ENCODE results near the gene ZNF662. TPM values are rescaled to one million over a fixed set of nuclear protein-coding genes. Genes with fewer than 3 reads are reported as not detected.

ZNF662 gene
- total and polyA plus RNA-seq, 2 donors (not counting 1 experiment from before 2014, with no cell fraction given), result 1.2 to 5.6 TPM

DNA sequence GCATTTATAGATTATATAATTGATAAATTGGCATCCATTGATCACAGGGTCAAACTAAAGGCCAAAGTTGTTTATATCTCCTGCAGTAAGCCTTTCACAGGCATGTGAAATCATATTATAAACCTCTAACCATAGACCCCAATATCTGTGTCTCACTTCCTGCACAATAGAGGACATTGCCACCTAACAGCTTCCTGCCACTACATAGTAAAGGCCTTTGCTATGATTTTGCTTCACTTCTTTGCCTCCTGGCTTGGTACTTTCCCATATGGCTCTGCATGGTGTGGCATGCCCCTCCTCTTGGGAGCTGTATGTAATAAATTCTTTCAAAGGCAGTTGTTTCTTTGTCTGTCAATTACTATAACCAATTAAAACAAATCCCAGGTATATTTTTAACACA is 20.4 kb downstream of the ZNF662 start:
- no peak overlapping the region for H3K9ac ChIP-seq (ENCODE audit: insufficient read depth, low read length)
- H3K9me3 ChIP-seq (ENCODE audit: control insufficient read depth, insufficient read depth, low read depth, low read length), result no peaks in the 10 kb centered on the region
- no peak for DNase-seq (ENCODE audit: low read depth in 2 of 2)
- H3K79me2 ChIP-seq (ENCODE audit: control insufficient read depth, insufficient read depth, low read length), result no peaks in the 10 kb centered on the region
- H3K27me3 ChIP-seq (ENCODE audit: control insufficient read depth, insufficient read depth, low read length), result no peaks in the 10 kb centered on the region
- no peak overlapping the region for H3K4me3 ChIP-seq (replicated peaks in 1 of 4; ENCODE audit: control extremely low read depth in 1 of 4, insufficient read depth in 1 of 4, low read depth in 3 of 4, low read length in 4 of 4)
- no peak overlapping the region for H3K27ac ChIP-seq (ENCODE audit: insufficient read depth, low read length)
- no peak for TF ChIP-seq EZH2 (IDR thresholded peaks at IDR 0.05; ENCODE audit: low read length, missing control alignments)
- TF ChIP-seq, protein P1, sequence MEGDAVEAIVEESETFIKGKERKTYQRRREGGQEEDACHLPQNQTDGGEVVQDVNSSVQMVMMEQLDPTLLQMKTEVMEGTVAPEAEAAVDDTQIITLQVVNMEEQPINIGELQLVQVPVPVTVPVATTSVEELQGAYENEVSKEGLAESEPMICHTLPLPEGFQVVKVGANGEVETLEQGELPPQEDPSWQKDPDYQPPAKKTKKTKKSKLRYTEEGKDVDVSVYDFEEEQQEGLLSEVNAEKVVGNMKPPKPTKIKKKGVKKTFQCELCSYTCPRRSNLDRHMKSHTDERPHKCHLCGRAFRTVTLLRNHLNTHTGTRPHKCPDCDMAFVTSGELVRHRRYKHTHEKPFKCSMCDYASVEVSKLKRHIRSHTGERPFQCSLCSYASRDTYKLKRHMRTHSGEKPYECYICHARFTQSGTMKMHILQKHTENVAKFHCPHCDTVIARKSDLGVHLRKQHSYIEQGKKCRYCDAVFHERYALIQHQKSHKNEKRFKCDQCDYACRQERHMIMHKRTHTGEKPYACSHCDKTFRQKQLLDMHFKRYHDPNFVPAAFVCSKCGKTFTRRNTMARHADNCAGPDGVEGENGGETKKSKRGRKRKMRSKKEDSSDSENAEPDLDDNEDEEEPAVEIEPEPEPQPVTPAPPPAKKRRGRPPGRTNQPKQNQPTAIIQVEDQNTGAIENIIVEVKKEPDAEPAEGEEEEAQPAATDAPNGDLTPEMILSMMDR (conservative IDR thresholded peaks at IDR 0.05 in 1 of 2, IDR thresholded peaks at IDR 0.05 in 1 of 2; ENCODE audit: low read depth in 1 of 2, low read length in 2 of 2), result no peak
- H4K20me1 ChIP-seq (ENCODE audit: control insufficient read depth, extremely low read depth, insufficient read depth, low read length), result no peaks in the 10 kb centered on the region
- no peak overlapping the region for H2AFZ ChIP-seq (ENCODE audit: low read length)
- H3K36me3 ChIP-seq (ENCODE audit: control insufficient read depth, insufficient read depth, low read length), result no peaks in the 10 kb centered on the region
- no peaks in the 10 kb centered on the region for H3K4me1 ChIP-seq (ENCODE audit: control insufficient read depth, extremely low read depth, insufficient read depth, low read length)
- H3K4me2 ChIP-seq (ENCODE audit: extremely low read depth, insufficient read depth, low read length), result no peak overlapping the region

DNA sequence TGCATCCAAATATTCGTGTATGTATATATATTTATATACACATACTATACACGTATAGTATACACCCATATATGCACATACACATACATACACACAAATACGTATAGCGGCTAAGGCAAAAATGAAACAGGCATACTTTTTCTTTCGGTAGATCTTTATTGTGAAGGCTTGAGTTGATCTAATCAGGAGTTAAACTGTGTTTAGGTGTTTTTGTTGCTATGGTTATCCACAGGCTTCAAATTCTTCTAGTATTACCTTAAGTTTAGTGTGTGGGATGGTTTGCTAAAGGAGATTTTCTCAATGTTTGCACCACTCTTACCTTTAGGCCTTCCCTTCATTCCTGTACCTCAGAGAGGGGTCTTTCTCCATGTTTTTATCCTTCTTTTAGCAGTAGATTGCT is 28.2 kb downstream of the ZNF662 start:
- H3K9ac ChIP-seq (ENCODE audit: insufficient read depth, low read length), result no peak overlapping the region
- no peak overlapping the region for H3K27ac ChIP-seq (ENCODE audit: insufficient read depth, low read length)
- H3K79me2 ChIP-seq (ENCODE audit: control insufficient read depth, insufficient read depth, low read length), result no peaks in the 10 kb centered on the region
- no peak for TF ChIP-seq EZH2 (IDR thresholded peaks at IDR 0.05; ENCODE audit: low read length, missing control alignments)
- TF ChIP-seq, protein P1 (conservative IDR thresholded peaks at IDR 0.05 in 1 of 2, IDR thresholded peaks at IDR 0.05 in 1 of 2; ENCODE audit: low read depth in 1 of 2, low read length in 2 of 2), result no peak
- no peaks in the 10 kb centered on the region for H3K9me3 ChIP-seq (ENCODE audit: control insufficient read depth, insufficient read depth, low read depth, low read length)
- H3K36me3 ChIP-seq (ENCODE audit: control insufficient read depth, insufficient read depth, low read length), result no peaks in the 10 kb centered on the region
- H3K4me2 ChIP-seq (ENCODE audit: extremely low read depth, insufficient read depth, low read length), result no peak overlapping the region
- no peak overlapping the region for H2AFZ ChIP-seq (ENCODE audit: low read length)
- H3K4me3 ChIP-seq (replicated peaks in 1 of 4; ENCODE audit: control extremely low read depth in 1 of 4, insufficient read depth in 1 of 4, low read depth in 3 of 4, low read length in 4 of 4), result no peak overlapping the region
- no peak for DNase-seq (ENCODE audit: low read depth in 2 of 2)
- H3K27me3 ChIP-seq (ENCODE audit: control insufficient read depth, insufficient read depth, low read length), result no peaks in the 10 kb centered on the region
- H3K4me1 ChIP-seq (ENCODE audit: control insufficient read depth, extremely low read depth, insufficient read depth, low read length), result no peaks in the 10 kb centered on the region
- no peaks in the 10 kb centered on the region for H4K20me1 ChIP-seq (ENCODE audit: control insufficient read depth, extremely low read depth, insufficient read depth, low read length)

DNA sequence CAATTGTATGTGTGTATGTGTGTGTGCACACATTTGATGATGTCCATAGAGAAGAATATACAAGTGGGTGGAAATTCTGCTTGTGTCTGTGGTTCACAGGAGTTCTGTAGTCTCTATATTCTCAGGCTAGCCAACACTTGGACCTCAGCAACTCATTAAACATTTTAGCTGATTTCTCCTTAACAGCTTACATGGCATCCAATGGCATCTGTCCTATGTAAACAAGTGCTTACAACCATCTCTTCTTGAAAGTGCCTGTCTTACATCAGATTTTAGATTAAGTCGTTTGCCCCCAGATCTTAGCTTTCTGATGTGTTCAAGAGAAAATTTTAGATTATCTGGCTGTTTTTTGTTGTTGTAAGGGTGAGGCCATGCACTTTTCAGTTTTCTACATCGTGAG is 29.0 kb downstream of the ZNF662 start:
- Histone ChIP-seq H3K36me3 (ENCODE audit: control insufficient read depth, insufficient read depth, low read length) (no peaks in the 10 kb centered on the region), H2AFZ (ENCODE audit: low read length) (no peak overlapping the region), H3K4me2 (ENCODE audit: extremely low read depth, insufficient read depth, low read length) (no peak overlapping the region), H3K27me3 (ENCODE audit: control insufficient read depth, insufficient read depth, low read length) (no peaks in the 10 kb centered on the region), H4K20me1 (ENCODE audit: control insufficient read depth, extremely low read depth, insufficient read depth, low read length) (no peaks in the 10 kb centered on the region), H3K9ac (ENCODE audit: insufficient read depth, low read length) (no peak overlapping the region), H3K9me3 (ENCODE audit: control insufficient read depth, insufficient read depth, low read depth, low read length) (no peaks in the 10 kb centered on the region), H3K27ac (ENCODE audit: insufficient read depth, low read length) (no peak overlapping the region), H3K4me3 (replicated peaks in 1 of 4; ENCODE audit: control extremely low read depth in 1 of 4, insufficient read depth in 1 of 4, low read depth in 3 of 4, low read length in 4 of 4) (no peak overlapping the region), H3K79me2 (ENCODE audit: control insufficient read depth, insufficient read depth, low read length) (no peaks in the 10 kb centered on the region), H3K4me1 (ENCODE audit: control insufficient read depth, extremely low read depth, insufficient read depth, low read length) (no peaks in the 10 kb centered on the region)
- no peak for TF ChIP-seq EZH2 (IDR thresholded peaks at IDR 0.05; ENCODE audit: low read length, missing control alignments)
- TF ChIP-seq, protein P1 (conservative IDR thresholded peaks at IDR 0.05 in 1 of 2, IDR thresholded peaks at IDR 0.05 in 1 of 2; ENCODE audit: low read depth in 1 of 2, low read length in 2 of 2), result no peak
- DNase-seq (ENCODE audit: low read depth in 2 of 2), result no peak

All from fibroblast of lung (primary cell).